Caco-2 (cell line): ENCODE data around the gene SYMPK. TPM values are rescaled to one million over a fixed set of nuclear protein-coding genes. Genes with fewer than 3 reads are reported as not detected.

ENCODE experiments used
- BruUV-seq: library from RNA; stranded (reverse); fragments of 400-500 nt; replicated peaks from 2 replicates; lab custom pipeline; 2021; lab: Mats Ljungman, UMichigan
- CTCF ChIA-PET: fragments of 300-600 bp; sonication (Branson Sonifier 250); formaldehyde crosslinking; loops from one replicate; lab custom pipeline; 2022; ENCODE audit warnings: antibody characterized with exemption; lab: Charles Lee
- POLR2A ChIA-PET: fragments of 300-600 bp; sonication (Branson Sonifier 250); formaldehyde crosslinking; loops from one replicate; lab custom pipeline; 2022; ENCODE audit warnings: antibody characterized with exemption; lab: Charles Lee
- DNase-seq, 2 experiments: peaks; one replicate each; pipeline versions ENCODE4 v3.0.0 to v3.0.0-alpha.2; 2020 to 2022
- H3K27me3 ChIP-seq: replicated peaks from 2 replicates; pipeline ENCODE4 v1.6.0; 2011; ENCODE audit warnings: low read length; ENCODE audit not compliant: control insufficient read depth, insufficient read depth
- H3K36me3 ChIP-seq: 2 replicates; pipeline ENCODE4 v1.5.1; 2011; ENCODE audit warnings: low read length; ENCODE audit not compliant: control insufficient read depth, insufficient read depth
- H3K4me1 ChIP-seq: fragments of 250-450 bp; sonication (Bioruptor Pico); 2 replicates; pipeline ENCODE4 v1.5.1; 2020; ENCODE audit warnings: mild to moderate bottlenecking
- H3K4me3 ChIP-seq: 2 replicates; pipeline ENCODE4 v1.5.1; 2011; ENCODE audit warnings: low read depth, mild to moderate bottlenecking, control low read depth, low read length
- H3K9me3 ChIP-seq: fragments of 250-450 bp; sonication (Bioruptor Pico); 2 replicates; pipeline ENCODE4 v1.5.1; 2020; ENCODE audit warnings: mild to moderate bottlenecking, moderate library complexity
- H3K27ac Mint-ChIP-seq: one replicate; pipeline ENCODE4 v1.8.0; 2022; ENCODE audit warnings: mixed read lengths; ENCODE audit not compliant: unreplicated experiment
- H3K27me3 Mint-ChIP-seq: one replicate; pipeline ENCODE4 v1.8.0; 2022; ENCODE audit warnings: mixed read lengths; ENCODE audit not compliant: insufficient read depth, unreplicated experiment
- H3K36me3 Mint-ChIP-seq: one replicate; pipeline ENCODE4 v1.8.0; 2022; ENCODE audit warnings: mild to moderate bottlenecking, mixed read lengths; ENCODE audit not compliant: insufficient read depth, unreplicated experiment
- H3K4me1 Mint-ChIP-seq: one replicate; pipeline ENCODE4 v1.8.0; 2022; ENCODE audit warnings: low read depth, mixed read lengths; ENCODE audit not compliant: unreplicated experiment
- H3K4me3 Mint-ChIP-seq: one replicate; pipeline ENCODE4 v1.8.0; 2022; ENCODE audit warnings: mild to moderate bottlenecking, moderate library complexity, mixed read lengths; ENCODE audit not compliant: unreplicated experiment
- H3K9me3 Mint-ChIP-seq: one replicate; pipeline ENCODE4 v1.8.0; 2022; ENCODE audit warnings: mixed read lengths; ENCODE audit not compliant: unreplicated experiment
- CTCF ChIP-seq, 2 experiments: fragments of 200-600 bp in 1 of 2; IDR thresholded peaks; 1 replicate in 1 of 2; 2 replicates in 1 of 2; pipeline versions ENCODE4 v1.5.1 to v1.8.0; 2011 to 2022; ENCODE audit warnings: antibody characterized with exemption in 1 of 2, control low read depth in 1 of 2, inconsistent platforms in 1 of 2, low read depth in 1 of 2, low read length in 1 of 2, mild to moderate bottlenecking in 1 of 2, moderate library complexity in 1 of 2; ENCODE audit not compliant: insufficient read depth in 1 of 2, severe bottlenecking in 1 of 2, unreplicated experiment in 1 of 2
- intact Hi-C: fragments of 100-400 bp; cut with micrococcal nuclease; formaldehyde crosslinking; loops from one replicate; pipeline ENCODE4 v1.10.0; 2022; ENCODE audit not compliant: unreplicated experiment
- total RNA-seq: library from RNA; stranded (reverse); gene quantifications from 2 replicates; pipeline ENCODE4 v1.2.3, GENCODE V29; 2022

SYMPK gene
- total RNA-seq, 1 experiment from 2014 or later: 81.8 TPM

DNA sequence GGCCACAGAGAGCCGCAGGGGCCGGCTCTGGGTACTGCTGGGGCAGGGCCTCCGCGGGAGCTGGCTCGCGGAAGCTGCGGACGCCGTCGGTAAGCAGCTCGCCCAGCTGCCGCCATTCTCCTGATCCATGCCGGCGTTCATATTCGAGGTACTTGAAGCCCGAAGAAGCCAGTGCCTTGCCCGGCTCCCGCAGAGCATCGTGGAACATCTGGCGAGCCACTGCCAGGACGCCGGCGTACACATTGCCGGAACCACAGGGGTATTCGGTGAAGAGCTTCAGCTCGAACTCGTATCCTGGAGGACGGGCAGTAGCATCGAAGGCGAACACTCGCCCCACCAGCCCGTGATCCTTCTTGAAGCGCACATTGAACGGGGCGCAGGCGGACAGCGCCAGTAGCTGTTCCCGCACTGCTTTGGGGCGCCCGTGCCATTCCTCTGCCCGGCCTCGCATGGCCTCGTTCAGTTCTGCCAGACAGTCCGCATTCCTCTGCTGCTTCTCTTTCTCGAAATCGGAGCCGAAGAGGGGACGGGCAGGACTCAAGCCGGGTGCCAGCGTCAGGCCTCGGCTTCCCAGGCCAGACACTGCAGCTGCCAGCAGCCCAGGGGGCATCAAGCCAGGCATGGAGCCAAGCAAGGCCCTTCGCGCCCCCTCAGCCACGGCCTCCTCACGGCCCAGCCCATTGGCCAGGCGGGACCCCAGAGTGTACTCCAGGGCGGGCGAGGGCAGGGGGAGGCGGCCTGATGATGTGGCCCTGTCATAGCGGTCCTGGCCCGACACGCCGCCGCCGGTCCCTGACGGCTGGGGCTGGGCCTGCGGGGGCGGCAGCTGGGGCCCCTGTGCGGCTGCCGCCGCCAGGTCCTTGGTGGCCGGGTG lies 22.0 kb upstream of the SYMPK start:
- no TSS peak for BruUV-seq
- CTCF ChIA-PET: interaction anchor here (1.5 to 2.6 kb wide), 4 partner anchors 21 to 193 kb away, joined by 5 to 20 read pairs (median 9); partner anchors contain the start of gene FOXA3

GRCh38 chr19:45883881-45884681 lies 21.1 kb upstream of the SYMPK start:
- no peak for TF ChIP-seq CTCF (IDR thresholded peaks at IDR 0.05; ENCODE audit: insufficient read depth in 1 of 2, low read depth in 1 of 2, low read length in 1 of 2, severe bottlenecking in 1 of 2, unreplicated experiment in 1 of 2)
- Mint-ChIP-seq H3K27me3 (no peaks in the 10 kb centered on the region), H3K9me3 (no peaks in the 10 kb centered on the region), H3K36me3 (peaks cover 35% of the 10 kb centered on the region), H3K4me1 (peaks cover 21% of the 10 kb centered on the region), H3K27ac (peak overlapping the region; percentile 60), H3K4me3 (peak overlapping the region; percentile 65)
- ChIA-PET CTCF (interaction anchor here (2.6 kb wide), 2 partner anchors 20 to 67 kb away, joined by 12 to 20 read pairs; partner anchors contain the start of gene FOXA3), POLR2A (no interaction called here)
- H3K9me3 ChIP-seq: no peaks in the 10 kb centered on the region
- intact Hi-C loops: loop anchor here (1.0 to 5.0 kb wide), 3 partner anchors 67 to 133 kb away; no protein-coding TSS in a partner anchor
- peaks cover 25% of the 10 kb centered on the region for H3K4me1 ChIP-seq
- H3K4me3 ChIP-seq: no peak overlapping the region; the same call in 1 of the 2 replicates
- no peaks in the 10 kb centered on the region for H3K36me3 ChIP-seq
- BruUV-seq: no TSS peak
- no peak for DNase-seq
- no peaks in the 10 kb centered on the region for H3K27me3 ChIP-seq

More for the DNA sequence above, 22.0 kb upstream of the SYMPK start:
- H3K9me3 Mint-ChIP-seq: no peaks in the 10 kb centered on the region
- Histone ChIP-seq H3K27me3 (no peaks in the 10 kb centered on the region), H3K4me1 (peaks cover 25% of the 10 kb centered on the region), H3K9me3 (no peaks in the 10 kb centered on the region), H3K36me3 (no peaks in the 10 kb centered on the region), H3K4me3 (peak overlapping the region; percentile 84)
- H3K27ac Mint-ChIP-seq: no peak overlapping the region
- peak in 1 of 2 experiments; percentile 41 for DNase-seq
- no peaks in the 10 kb centered on the region for H3K27me3 Mint-ChIP-seq
- H3K4me1 Mint-ChIP-seq: peaks cover 21% of the 10 kb centered on the region
- peaks cover 35% of the 10 kb centered on the region for H3K36me3 Mint-ChIP-seq
- POLR2A ChIA-PET: interaction anchor here (2.6 kb wide), 1 partner anchor 21 kb away, joined by 25 read pairs; the partner anchor contains the start of genes FOXA3 and SYMPK
- peak overlapping the region; percentile 93 for H3K4me3 Mint-ChIP-seq
- no peak for TF ChIP-seq CTCF (IDR thresholded peaks at IDR 0.05; ENCODE audit: insufficient read depth in 1 of 2, low read depth in 1 of 2, low read length in 1 of 2, severe bottlenecking in 1 of 2, unreplicated experiment in 1 of 2)
- intact Hi-C loops: loop anchor here (5.0 kb wide), 2 partner anchors 113 to 132 kb away; no protein-coding TSS in a partner anchor

DNA sequence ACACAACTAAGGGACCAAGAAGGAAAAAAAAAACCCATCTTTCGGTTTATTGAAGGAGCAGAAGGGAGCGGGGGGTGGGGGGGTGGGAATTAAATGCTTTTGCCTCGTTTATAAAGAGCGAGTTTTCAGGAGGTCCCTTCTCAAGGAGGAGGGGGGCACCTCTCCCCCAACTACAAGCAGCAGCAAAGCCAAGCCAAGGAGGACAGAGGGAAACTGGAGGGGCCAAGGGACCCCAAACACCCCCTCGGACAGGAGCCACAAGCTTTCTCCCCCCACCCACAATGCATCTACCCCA lies 20.6 kb upstream of the SYMPK start:
- CTCF ChIA-PET: no interaction called here
- peaks cover 35% of the 10 kb centered on the region for H3K36me3 Mint-ChIP-seq

More for the DNA sequence above, 20.6 kb upstream of the SYMPK start:
- no peaks in the 10 kb centered on the region for H3K36me3 ChIP-seq
- POLR2A ChIA-PET: no interaction called here
- DNase-seq: no peak
- H3K4me3 Mint-ChIP-seq: peak overlapping the region; percentile 65
- H3K4me1 ChIP-seq: peaks cover 27% of the 10 kb centered on the region
- no peaks in the 10 kb centered on the region for H3K9me3 Mint-ChIP-seq
- peaks cover 25% of the 10 kb centered on the region for H3K4me1 Mint-ChIP-seq
- H3K27ac Mint-ChIP-seq: peak overlapping the region; percentile 60
- no peak for TF ChIP-seq CTCF (IDR thresholded peaks at IDR 0.05; ENCODE audit: insufficient read depth in 1 of 2, low read depth in 1 of 2, low read length in 1 of 2, severe bottlenecking in 1 of 2, unreplicated experiment in 1 of 2)
- no TSS peak for BruUV-seq
- H3K27me3 Mint-ChIP-seq: no peaks in the 10 kb centered on the region
- intact Hi-C loops: loop anchor here (1.0 to 5.0 kb wide), 3 partner anchors 66 to 134 kb away; no protein-coding TSS in a partner anchor
- no peaks in the 10 kb centered on the region for H3K9me3 ChIP-seq
- no peaks in the 10 kb centered on the region for H3K27me3 ChIP-seq
- no peak overlapping the region for H3K4me3 ChIP-seq
